Endothelial cell of umbilical vein (primary cell): ENCODE results near the gene CNTNAP1. TPM values are rescaled to one million over a fixed set of nuclear protein-coding genes. Genes with fewer than 3 reads are reported as not detected.

ENCODE experiments used
- BruUV-seq: library from RNA; stranded (reverse); fragments of 400-500 nt; replicated peaks from 2 replicates; lab custom pipeline; 2021; lab: Mats Ljungman, UMichigan
- CTCF ChIA-PET: fragments of 300-600, 350-600 bp; sonication (Branson Sonifier 250); formaldehyde crosslinking; loops from one replicate; lab custom pipeline; 2021; ENCODE audit warnings: antibody characterized with exemption, inconsistent platforms; lab: Charles Lee
- POLR2A ChIA-PET: fragments of 300-600, 350-600 bp; sonication (Branson Sonifier 250); formaldehyde crosslinking; loops from one replicate; lab custom pipeline; 2021; ENCODE audit warnings: antibody characterized with exemption, inconsistent platforms; lab: Charles Lee
- DNase-seq: peaks from one replicate; pipeline ENCODE4 v3.0.0-alpha.2; 2011; ENCODE audit warnings: low read depth, low spot score
- FAIRE-seq: peaks from 2 replicates; lab custom pipeline; 2011; peaks lifted over from hg19 to GRCh38; lab: Jason Lieb, UNC
- H2AFZ ChIP-seq: 2 replicates; pipeline ENCODE4 v1.6.0; 2012; ENCODE audit warnings: low read depth, low read length, control low read depth, inconsistent platforms
- H3K27ac ChIP-seq: 2 replicates; pipeline ENCODE4 v1.5.1; 2011; ENCODE audit warnings: low read depth, mild to moderate bottlenecking, control low read depth, low read length, moderate library complexity; ENCODE audit not compliant: insufficient read depth
- H3K27me3 ChIP-seq, 2 experiments: 2 replicates each; pipeline versions ENCODE4 v1.6.0 to v1.6.1; 2011; ENCODE audit warnings: low read length in 2 of 2, mixed read lengths in 1 of 2; ENCODE audit not compliant: control insufficient read depth in 2 of 2, insufficient read depth in 2 of 2
- H3K36me3 ChIP-seq, 2 experiments: 2 replicates in 1 of 2; 3 replicates in 1 of 2; pipeline ENCODE4 v1.5.1; 2011; ENCODE audit warnings: low read length in 2 of 2, mild to moderate bottlenecking in 1 of 2, moderate library complexity in 1 of 2; ENCODE audit not compliant: control insufficient read depth in 2 of 2, insufficient read depth in 2 of 2; ENCODE audit errors: extremely low read depth in 1 of 2
- H3K4me1 ChIP-seq: 3 replicates; pipeline ENCODE4 v1.5.1; 2011; ENCODE audit warnings: mild to moderate bottlenecking, low read length; ENCODE audit not compliant: control insufficient read depth, insufficient read depth; ENCODE audit errors: extremely low read depth
- H3K4me2 ChIP-seq: 2 replicates; pipeline ENCODE4 v1.6.1; 2011; ENCODE audit warnings: low read length, control low read depth, mixed read lengths; ENCODE audit not compliant: insufficient read depth
- H3K4me3 ChIP-seq, 3 experiments: fragments of 200-600 bp in 1 of 3; sonication (generic), shearing (Covaris generic) in 1 of 3; replicated peaks in 1 of 3; 2 replicates each; pipeline ENCODE4 v1.5.1; 2011 to 2016; ENCODE audit warnings: control low read depth in 3 of 3, low read length in 3 of 3, mild to moderate bottlenecking in 2 of 3, inconsistent platforms in 1 of 3, low read depth in 1 of 3, moderate library complexity in 1 of 3; ENCODE audit not compliant: insufficient read depth in 1 of 3
- H3K79me2 ChIP-seq: 2 replicates; pipeline ENCODE4 v1.6.0; 2012; ENCODE audit warnings: low read length, inconsistent platforms; ENCODE audit not compliant: control insufficient read depth, insufficient read depth
- H3K9ac ChIP-seq: replicated peaks from 2 replicates; pipeline ENCODE3; 2011; ENCODE audit warnings: low read length, control low read depth; ENCODE audit not compliant: insufficient read depth; ENCODE audit errors: extremely low read depth
- H3K9me1 ChIP-seq: replicated peaks from 3 replicates; pipeline ENCODE4 v1.6.0; 2011; ENCODE audit warnings: mild to moderate bottlenecking, low read length; ENCODE audit not compliant: control insufficient read depth, insufficient read depth; ENCODE audit errors: extremely low read depth
- H3K9me3 ChIP-seq: replicated peaks from 2 replicates; pipeline ENCODE4 v1.5.1; 2012; ENCODE audit warnings: low read length, inconsistent platforms; ENCODE audit not compliant: control insufficient read depth, insufficient read depth
- H4K20me1 ChIP-seq: replicated peaks from 2 replicates; pipeline ENCODE3; 2011; ENCODE audit warnings: mild to moderate bottlenecking, low read length; ENCODE audit not compliant: control insufficient read depth, insufficient read depth; ENCODE audit errors: extremely low read depth
- EZH2 ChIP-seq: IDR thresholded peaks from 2 replicates; pipeline ENCODE4 v1.6.1; 2012; ENCODE audit warnings: borderline replicate concordance, low read depth, mild to moderate bottlenecking, moderate library complexity, low read length, inconsistent platforms; ENCODE audit not compliant: severe bottlenecking
- JUN ChIP-seq: IDR thresholded peaks from 2 replicates; pipeline ENCODE4 v1.6.1; 2011; ENCODE audit warnings: borderline replicate concordance, low read depth; ENCODE audit not compliant: insufficient read length, insufficient read depth
- MYC ChIP-seq: IDR thresholded peaks from one replicate; pipeline ENCODE4 v1.6.1; 2011; ENCODE audit warnings: mild to moderate bottlenecking, low read depth, low read length
- POLR2AphosphoS5 ChIP-seq: IDR thresholded peaks from 2 replicates; pipeline ENCODE4 v1.6.1; 2012; ENCODE audit warnings: low read depth, mild to moderate bottlenecking, control low read depth, low read length, moderate library complexity; ENCODE audit not compliant: insufficient read depth
- dilution Hi-C: fragments of 300-500 bp; cut with MboI; formaldehyde crosslinking; loops from one replicate; pipeline ENCODE4 v1.15.0; 2019; ENCODE audit warnings: low sequenced_read_pairs; ENCODE audit not compliant: extremely low pct_ligation_motif_present
- intact Hi-C: fragments of 100-400 bp; cut with micrococcal nuclease; formaldehyde crosslinking; loops from one replicate; pipeline ENCODE4 v1.10.0; 2022
- polyA plus RNA-seq, 4 experiments: library from polyadenylated mRNA; depleted of rRNA in 3 of 4; stranded (reverse) in 3 of 4; unstranded in 1 of 4; fragments of >200 nt; gene quantifications; 2 replicates each; pipeline versions ENCODE4 v1.2.1 to v1.2.3, GENCODE V29; 2011 to 2012; ENCODE audit warnings: missing spikeins in 1 of 4
- total RNA-seq: library from RNA; stranded (reverse); gene quantifications from 2 replicates; pipeline ENCODE4 v1.2.3, GENCODE V29; 2021

Gene CNTNAP1
- total and polyA plus RNA-seq, 2 donors (not counting 3 experiments of a cell fraction or from before 2014, with no cell fraction given), result 26.3 to 44.8 TPM

DNA sequence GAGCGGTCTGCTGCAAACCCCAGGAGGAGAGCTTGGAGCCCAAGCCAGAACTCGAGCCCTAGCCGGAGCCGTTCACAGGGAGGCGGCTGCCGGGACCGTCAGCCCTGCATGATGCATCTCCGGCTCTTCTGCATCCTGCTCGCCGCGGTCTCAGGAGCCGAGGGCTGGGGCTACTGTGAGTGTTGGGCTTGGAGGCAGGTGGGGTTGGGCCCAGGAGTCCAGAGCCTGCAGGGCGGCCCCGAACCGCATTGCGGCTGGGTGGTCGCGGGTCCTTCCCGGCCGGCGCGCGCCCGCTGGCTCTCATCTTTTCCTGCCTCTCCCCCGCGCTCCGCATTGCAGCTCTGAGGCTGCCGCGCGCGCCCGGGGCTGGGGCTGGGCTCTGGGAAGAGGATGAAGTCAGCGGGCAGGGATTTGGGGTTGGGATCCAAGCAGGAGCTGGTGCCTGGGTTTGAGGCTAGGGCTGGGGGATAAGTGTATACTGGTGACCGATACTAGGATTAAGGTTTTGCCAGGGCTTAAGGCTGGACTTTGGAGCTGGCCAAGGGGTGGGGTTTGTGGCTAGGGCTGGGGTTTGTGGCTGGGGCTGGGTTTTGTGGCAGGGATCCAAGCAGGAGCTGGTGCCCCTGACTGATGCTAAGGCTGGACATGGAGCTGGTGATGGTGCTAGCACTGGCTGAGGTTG lies 532 bp downstream of the CNTNAP1 start:
- BruUV-seq, result no TSS peak
- Histone ChIP-seq H4K20me1 (no peaks in the 10 kb centered on the region), H3K79me2 (no peaks in the 10 kb centered on the region), H3K9ac (no peak overlapping the region), H3K36me3 (no peaks in the 10 kb centered on the region), H3K4me3 (peak overlapping the region; percentile 7 to 48 (median 11)), H3K9me3 (no peaks in the 10 kb centered on the region), H2AFZ (peak overlapping the region; percentile 84), H3K4me2 (peak overlapping the region; percentile 86), H3K4me1 (peaks cover 34% of the 10 kb centered on the region), H3K27ac (no peak overlapping the region), H3K9me1 (no peaks in the 10 kb centered on the region), H3K27me3 (peaks cover 0 to 20% of the 10 kb centered on the region in 2 experiments)
- CTCF ChIA-PET, result interaction anchor here (0.7 to 2.7 kb wide), 12 partner anchors 9 to 315 kb away, joined by 3 to 57 read pairs (median 4); partner anchors contain the start of genes BECN1, PSMC3IP, RETREG3 and RPL27
- intact Hi-C loops, result no loop called here
- TF ChIP-seq JUN, result no peak
- peak; percentile 21 for TF ChIP-seq POLR2AphosphoS5
- DNase-seq (peak; percentile 60), FAIRE-seq (peak; percentile 88)
- POLR2A ChIA-PET, result interaction anchor here (0.6 kb wide), 1 partner anchor 266 kb away, joined by 4 read pairs; no protein-coding TSS in a partner anchor
- dilution Hi-C loops, result no loop called here

DNA sequence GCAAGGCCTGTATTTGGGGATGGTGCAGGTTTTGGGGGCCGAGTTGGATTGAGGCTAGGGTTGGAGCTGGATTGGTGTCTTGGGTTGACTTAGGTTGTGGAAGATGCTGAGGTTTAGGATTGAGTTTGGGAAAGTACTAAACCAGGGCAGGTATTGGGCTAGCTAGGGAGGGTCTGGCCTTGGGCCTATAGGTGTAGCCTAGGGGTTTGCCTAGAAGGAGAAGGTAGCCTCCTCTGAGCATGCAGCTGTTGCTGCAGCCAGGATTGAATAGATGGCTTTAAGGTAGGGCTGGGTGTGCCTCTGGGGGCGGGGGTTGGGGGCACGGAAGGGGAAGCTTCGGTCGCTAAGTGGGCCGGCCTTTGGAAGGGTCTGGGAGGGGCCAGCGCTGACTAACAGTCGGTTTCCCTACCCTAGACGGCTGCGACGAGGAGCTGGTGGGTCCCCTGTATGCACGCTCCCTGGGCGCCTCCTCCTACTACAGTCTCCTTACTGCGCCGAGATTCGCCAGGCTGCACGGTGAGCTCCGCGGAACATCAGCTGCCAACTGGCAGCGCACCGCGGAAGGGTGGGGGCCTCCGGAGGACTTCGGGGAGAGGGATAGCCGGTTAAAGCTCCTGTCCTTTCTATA lies 1.2 kb downstream of the CNTNAP1 start:
- DNase-seq (peak; percentile 32), FAIRE-seq (no peak)
- H3K9ac ChIP-seq, result no peak overlapping the region
- peak overlapping the region; percentile 86 for H3K4me2 ChIP-seq
- BruUV-seq, result no TSS peak
- intact Hi-C loops, result no loop called here
- CTCF ChIA-PET, result interaction anchor here (0.7 to 2.7 kb wide), 14 partner anchors 9 to 314 kb away, joined by 3 to 57 read pairs (median 4); partner anchors contain the start of genes BECN1, PSMC3IP, RETREG3 and RPL27
- H3K27me3 ChIP-seq, result peaks cover 0 to 20% of the 10 kb centered on the region in 2 experiments
- H3K4me1 ChIP-seq, result peaks cover 31% of the 10 kb centered on the region
- H3K4me3 ChIP-seq, result peak overlapping the region in 2 of 3 experiments; percentile 7 to 48
- no peaks in the 10 kb centered on the region for H3K9me1 ChIP-seq
- no peaks in the 10 kb centered on the region for H3K9me3 ChIP-seq
- no peak overlapping the region for H3K27ac ChIP-seq
- H4K20me1 ChIP-seq, result no peaks in the 10 kb centered on the region
- H2AFZ ChIP-seq, result no peak overlapping the region
- no peaks in the 10 kb centered on the region for H3K79me2 ChIP-seq
- POLR2A ChIA-PET, result interaction anchor here (0.6 kb wide), 1 partner anchor 267 kb away, joined by 4 read pairs; no protein-coding TSS in a partner anchor
- dilution Hi-C loops, result no loop called here
- H3K36me3 ChIP-seq, result no peaks in the 10 kb centered on the region
- no peak for TF ChIP-seq MYC
- TF ChIP-seq EZH2, result peak; percentile 59
